Ascending aorta (tissue), 2 donors: ENCODE results near the gene ADGRL3. TPM values are rescaled to one million over a fixed set of nuclear protein-coding genes. Genes with fewer than 3 reads are reported as not detected.

ENCODE experiments used
- DNase-seq, 2 donors: peaks; one replicate each; pipeline ENCODE4 v3.0.0-alpha.2; 2019; ENCODE audit warnings: low spot score in 2 of 2
- H3K27ac ChIP-seq, 2 donors: fragments of 200-600 bp; sonication (generic); one replicate each; pipeline ENCODE4 v1.5.1; 2016 to 2017; ENCODE audit warnings: mild to moderate bottlenecking in 1 of 2
- H3K27me3 ChIP-seq: fragments of 200-600 bp; sonication (generic); one replicate; pipeline ENCODE4 v1.5.1; 2017
- H3K36me3 ChIP-seq, 2 donors: fragments of 200-600 bp; sonication (generic); one replicate each; pipeline ENCODE4 v1.5.1; 2016
- H3K4me1 ChIP-seq, 2 donors: fragments of 200-600 bp; sonication (generic); one replicate each; pipeline ENCODE4 v1.5.1; 2016 to 2017; ENCODE audit warnings: mild to moderate bottlenecking in 1 of 2
- H3K4me3 ChIP-seq, 2 donors: fragments of 200-600 bp; sonication (generic); one replicate each; pipeline ENCODE4 v1.5.1; 2016 to 2017; ENCODE audit warnings: mild to moderate bottlenecking in 1 of 2
- H3K9me3 ChIP-seq, 2 donors: fragments of 200-600 bp; sonication (generic); one replicate each; pipeline ENCODE4 v1.5.1; 2016
- intact Hi-C: fragments of 100-400 bp; cut with DNase I; formaldehyde crosslinking; loops from one replicate; pipeline ENCODE4 v1.15.1; 2023
- total RNA-seq: library from RNA; depleted of rRNA; stranded (reverse); fragments of >200 nt; gene quantifications from one replicate; pipeline ENCODE4 v1.1.0, GENCODE V29; 2016
- TF ChIP-seq, protein P1 (sequence below), 3 experiments: fragments of 200-600 bp in 2 of 3; fragments of 450-650 bp in 1 of 3; sonication (generic) in 2 of 3; IDR thresholded peaks; one replicate each; pipeline ENCODE4 v1.5.1; 2016 to 2019; ENCODE audit warnings: antibody characterized with exemption in 3 of 3, mild to moderate bottlenecking in 1 of 3, moderate library complexity in 1 of 3

The ADGRL3 gene
- total RNA-seq, 1 donor from 2014 or later: 22.2 TPM

DNA sequence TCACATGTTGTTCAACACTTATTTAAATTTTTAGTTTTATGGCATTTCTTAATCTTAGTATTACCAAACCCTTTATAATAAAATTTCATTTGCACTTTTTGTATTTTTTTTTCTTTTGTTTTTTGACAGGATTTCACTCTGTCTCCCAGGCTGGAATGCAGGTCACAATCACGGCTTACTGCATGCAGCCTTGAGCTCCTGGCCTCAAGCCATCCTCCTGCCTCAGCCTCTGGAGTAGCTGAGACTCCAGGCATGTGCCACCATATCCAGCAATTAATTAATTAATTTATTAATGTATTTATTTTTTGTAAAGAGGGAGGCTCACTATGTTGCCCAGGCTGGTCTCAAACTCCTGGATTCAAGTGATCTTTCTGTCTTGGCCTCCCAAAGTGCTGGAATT, 133.4 kb downstream of the ADGRL3 start:
- Histone ChIP-seq H3K36me3 (no peaks in the 10 kb centered on the region), H3K27ac (no peak overlapping the region), H3K4me1 (no peaks in the 10 kb centered on the region), H3K9me3 (no peaks in the 10 kb centered on the region), H3K27me3 (no peaks in the 10 kb centered on the region), H3K4me3 (no peak overlapping the region)
- DNase-seq: no peak
- intact Hi-C loops: no loop called here
- TF ChIP-seq, protein P1, sequence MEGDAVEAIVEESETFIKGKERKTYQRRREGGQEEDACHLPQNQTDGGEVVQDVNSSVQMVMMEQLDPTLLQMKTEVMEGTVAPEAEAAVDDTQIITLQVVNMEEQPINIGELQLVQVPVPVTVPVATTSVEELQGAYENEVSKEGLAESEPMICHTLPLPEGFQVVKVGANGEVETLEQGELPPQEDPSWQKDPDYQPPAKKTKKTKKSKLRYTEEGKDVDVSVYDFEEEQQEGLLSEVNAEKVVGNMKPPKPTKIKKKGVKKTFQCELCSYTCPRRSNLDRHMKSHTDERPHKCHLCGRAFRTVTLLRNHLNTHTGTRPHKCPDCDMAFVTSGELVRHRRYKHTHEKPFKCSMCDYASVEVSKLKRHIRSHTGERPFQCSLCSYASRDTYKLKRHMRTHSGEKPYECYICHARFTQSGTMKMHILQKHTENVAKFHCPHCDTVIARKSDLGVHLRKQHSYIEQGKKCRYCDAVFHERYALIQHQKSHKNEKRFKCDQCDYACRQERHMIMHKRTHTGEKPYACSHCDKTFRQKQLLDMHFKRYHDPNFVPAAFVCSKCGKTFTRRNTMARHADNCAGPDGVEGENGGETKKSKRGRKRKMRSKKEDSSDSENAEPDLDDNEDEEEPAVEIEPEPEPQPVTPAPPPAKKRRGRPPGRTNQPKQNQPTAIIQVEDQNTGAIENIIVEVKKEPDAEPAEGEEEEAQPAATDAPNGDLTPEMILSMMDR (IDR thresholded peaks at IDR 0.05): no peak

DNA sequence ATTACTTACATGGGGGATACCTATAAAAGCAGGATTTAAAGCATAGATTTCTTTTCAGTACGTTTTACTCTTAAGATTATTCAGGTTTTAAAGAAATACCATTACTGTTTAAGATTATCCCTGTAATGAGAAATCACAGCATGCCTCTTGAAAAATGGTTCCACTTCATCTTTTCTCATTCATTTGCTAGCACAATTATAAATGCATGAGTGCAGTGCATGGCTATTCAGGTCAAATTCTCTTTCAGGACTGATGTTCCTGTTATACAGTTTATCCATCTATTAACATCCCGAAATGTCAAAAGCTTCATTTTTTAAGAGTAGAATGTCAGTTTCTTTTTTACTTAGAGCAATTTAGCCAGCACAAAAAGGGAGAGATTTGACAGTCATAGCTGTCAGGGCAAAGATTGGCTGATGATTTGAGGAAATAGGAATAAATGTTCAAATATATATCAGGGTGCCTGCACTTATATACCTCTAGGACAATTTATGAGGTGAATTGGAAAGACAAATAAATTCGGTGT, 135.2 kb downstream of the ADGRL3 start:
- TF ChIP-seq, protein P1 (IDR thresholded peaks at IDR 0.05): no peak
- Histone ChIP-seq H3K4me1 (no peaks in the 10 kb centered on the region), H3K27me3 (no peaks in the 10 kb centered on the region), H3K4me3 (no peak overlapping the region), H3K36me3 (no peaks in the 10 kb centered on the region), H3K9me3 (no peaks in the 10 kb centered on the region), H3K27ac (no peak overlapping the region)
- intact Hi-C loops: no loop called here
- no peak for DNase-seq

DNA sequence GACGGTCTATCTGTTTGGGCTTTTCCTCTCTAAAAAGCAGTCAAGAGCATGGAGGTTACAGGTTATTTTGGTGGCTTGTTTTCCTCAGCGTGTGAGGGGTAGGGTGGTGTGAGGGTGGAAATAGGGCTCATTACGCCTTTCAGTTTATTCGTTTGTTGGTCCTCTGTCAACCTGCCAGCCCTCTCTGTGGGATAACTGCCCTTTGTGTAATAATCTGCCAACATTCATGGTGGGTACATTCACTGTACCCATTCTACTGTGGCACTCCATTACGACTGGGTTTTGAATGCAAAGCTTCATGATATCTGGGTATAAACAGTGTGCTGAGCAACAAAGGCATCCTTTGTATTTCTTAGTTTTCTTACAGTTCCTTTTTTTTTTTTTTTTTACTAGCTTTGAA, 136.4 kb downstream of the ADGRL3 start:
- TF ChIP-seq, protein P1 (IDR thresholded peaks at IDR 0.05): no peak
- H3K36me3 ChIP-seq: no peaks in the 10 kb centered on the region
- H3K4me1 ChIP-seq: no peaks in the 10 kb centered on the region
- H3K4me3 ChIP-seq: no peak overlapping the region
- DNase-seq: no peak
- no peaks in the 10 kb centered on the region for H3K27me3 ChIP-seq
- H3K9me3 ChIP-seq: no peaks in the 10 kb centered on the region
- intact Hi-C loops: no loop called here
- no peak overlapping the region for H3K27ac ChIP-seq

DNA sequence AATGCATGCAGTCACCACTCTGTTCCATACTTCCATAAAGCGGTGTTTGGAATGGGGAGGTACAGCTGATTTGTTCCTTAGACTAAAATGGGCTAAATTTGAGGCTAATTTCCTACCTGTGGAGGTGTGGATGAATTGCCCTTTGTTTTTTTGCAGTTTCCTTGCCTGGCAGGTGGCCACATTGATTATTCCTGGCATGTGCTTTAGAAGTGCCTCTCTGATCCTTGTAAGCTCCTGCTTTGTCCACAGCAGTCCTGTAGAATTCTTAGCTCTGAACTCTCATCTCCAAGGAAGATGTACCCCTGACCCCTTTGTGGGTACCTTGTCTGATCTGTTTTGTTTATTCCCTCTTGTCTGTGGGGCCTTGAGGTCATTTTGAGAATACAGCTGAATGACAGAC, 136.8 kb downstream of the ADGRL3 start:
- DNase-seq: no peak
- Histone ChIP-seq H3K27ac (no peak overlapping the region), H3K27me3 (no peaks in the 10 kb centered on the region), H3K36me3 (no peaks in the 10 kb centered on the region), H3K9me3 (no peaks in the 10 kb centered on the region), H3K4me1 (no peaks in the 10 kb centered on the region), H3K4me3 (no peak overlapping the region)
- intact Hi-C loops: no loop called here
- TF ChIP-seq, protein P1 (IDR thresholded peaks at IDR 0.05): no peak

DNA sequence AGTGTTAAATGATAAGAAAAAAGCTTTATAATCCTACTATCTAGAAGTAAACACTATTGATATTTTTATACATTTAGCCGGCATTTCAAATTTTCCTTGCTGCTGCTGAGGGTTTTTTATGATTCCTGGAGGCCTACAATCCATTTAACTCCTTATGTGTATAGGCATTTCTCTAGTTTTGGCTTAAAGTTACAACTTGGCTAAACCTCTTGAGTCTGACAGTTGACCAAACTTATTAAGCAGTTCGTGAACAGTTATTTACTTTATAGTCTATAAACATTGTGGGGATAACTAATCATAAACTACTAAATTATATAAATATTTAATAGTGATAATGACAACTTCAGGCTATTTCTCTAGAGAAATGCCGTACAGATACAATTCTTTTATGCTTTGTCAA, 141.9 kb downstream of the ADGRL3 start:
- TF ChIP-seq, protein P1 (IDR thresholded peaks at IDR 0.05): no peak
- intact Hi-C loops: no loop called here
- no peak for DNase-seq

DNA sequence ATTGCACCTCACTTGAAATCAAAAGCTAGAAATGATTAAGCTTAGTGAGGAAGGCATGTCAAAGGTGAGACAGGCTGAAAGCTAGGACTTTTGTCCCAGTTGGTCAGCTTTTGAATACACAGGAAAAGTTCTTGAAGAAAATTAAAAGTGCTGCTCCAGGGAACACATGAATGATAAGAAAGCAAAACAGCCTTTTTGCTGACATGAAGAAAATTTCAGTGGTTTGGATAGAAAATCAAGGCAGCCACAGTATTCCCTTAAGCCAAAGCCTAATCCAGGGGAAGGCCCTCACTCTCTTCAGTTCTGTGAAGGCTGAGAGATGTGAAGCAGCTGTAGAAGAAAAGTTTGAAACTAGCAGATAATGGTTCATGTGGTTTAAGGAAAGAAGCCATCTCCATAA, 150.8 kb downstream of the ADGRL3 start:
- Histone ChIP-seq H3K9me3 (peaks cover 0 to 10% of the 10 kb centered on the region in 2 donors), H3K36me3 (no peaks in the 10 kb centered on the region), H3K27me3 (no peaks in the 10 kb centered on the region), H3K4me3 (no peak overlapping the region), H3K4me1 (no peaks in the 10 kb centered on the region), H3K27ac (no peak overlapping the region)
- DNase-seq: no peak
- TF ChIP-seq, protein P1 (IDR thresholded peaks at IDR 0.05): no peak
- intact Hi-C loops: no loop called here

More for the DNA sequence above, 141.9 kb downstream of the ADGRL3 start:
- Histone ChIP-seq H3K36me3 (no peaks in the 10 kb centered on the region), H3K9me3 (no peaks in the 10 kb centered on the region), H3K27me3 (no peaks in the 10 kb centered on the region), H3K4me1 (no peaks in the 10 kb centered on the region), H3K4me3 (no peak overlapping the region), H3K27ac (no peak overlapping the region)
